ENCODE results near the gene C19orf33.

The C19orf33 gene

DNA sequence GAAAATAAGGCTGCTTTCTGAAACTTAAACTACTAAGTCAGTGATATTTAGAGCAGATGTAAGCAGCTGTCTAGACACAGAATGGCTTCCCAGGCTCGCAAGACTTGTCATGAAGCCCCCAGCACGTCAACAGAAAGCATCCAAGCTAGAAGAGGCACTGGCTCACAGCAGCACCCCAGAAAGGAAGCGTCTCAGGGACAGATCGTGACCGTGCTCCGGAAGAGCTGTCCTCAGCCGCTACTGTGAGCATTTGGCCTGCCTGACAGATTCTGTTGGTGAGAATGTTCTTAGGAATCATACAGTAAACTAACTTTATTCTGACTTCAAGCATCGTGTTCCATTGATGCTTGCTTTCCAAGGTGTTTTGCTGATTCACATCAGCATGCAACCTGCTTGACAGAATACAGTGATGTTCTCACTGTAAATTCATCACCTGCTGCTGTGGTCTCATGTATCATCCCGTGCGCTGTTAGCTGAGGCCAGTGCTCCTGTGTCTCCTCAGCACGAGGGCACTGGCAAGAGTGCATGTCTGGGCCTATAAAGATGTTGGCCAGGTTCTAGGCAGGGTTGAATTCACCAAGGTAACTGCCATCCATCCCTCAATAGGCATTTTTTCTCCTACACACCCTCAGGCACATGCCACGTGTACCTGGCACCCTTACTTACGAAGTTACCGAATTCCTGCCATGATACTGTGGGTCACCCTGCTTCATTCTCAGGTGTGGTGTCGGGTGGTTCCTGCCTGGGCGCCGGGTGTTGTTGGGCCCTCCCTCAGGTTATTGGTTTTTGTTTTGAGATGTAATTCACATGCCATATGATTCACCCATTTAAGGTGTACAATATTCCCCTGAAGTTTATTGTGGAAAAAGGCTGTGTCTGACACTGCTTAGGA is 23.8 kb upstream of the C19orf33 start:
- no peak for DNase-seq

DNA sequence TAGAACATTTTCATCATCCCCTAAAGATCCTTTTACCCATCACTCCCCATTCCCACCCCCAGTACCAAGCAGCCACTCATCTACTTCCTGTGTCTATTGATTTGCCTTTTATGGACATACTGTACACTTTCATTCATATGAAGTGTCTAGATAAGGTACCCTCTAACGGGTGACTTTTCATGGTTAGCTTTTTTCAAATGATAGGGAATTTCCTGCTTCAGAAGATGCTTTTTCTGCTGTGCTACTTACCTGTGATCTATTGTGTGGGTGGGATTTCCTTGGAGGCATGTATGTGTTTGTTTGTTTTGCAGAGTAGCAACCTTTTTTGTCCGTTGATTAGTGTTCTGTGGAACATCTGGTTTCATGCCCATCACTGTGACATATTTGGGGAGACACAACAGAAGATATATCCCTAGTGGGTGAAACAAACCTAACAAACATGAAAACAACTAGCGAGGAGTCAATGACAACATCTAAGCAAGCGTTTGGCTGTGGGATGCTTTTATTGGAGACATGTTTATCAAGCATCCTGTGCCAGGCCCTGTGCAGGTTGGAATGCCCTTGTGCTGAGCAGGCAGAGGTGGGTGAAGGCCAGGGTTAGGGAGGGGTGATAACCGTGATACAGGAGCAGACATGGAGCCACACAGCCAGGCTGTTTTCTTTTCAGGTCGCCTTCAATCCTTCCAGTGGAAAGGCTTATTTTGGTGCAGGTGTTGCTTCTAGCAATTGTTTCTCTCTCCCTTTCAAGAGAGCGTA is 22.1 kb upstream of the C19orf33 start:
- peak; percentile 77 for DNase-seq

DNA sequence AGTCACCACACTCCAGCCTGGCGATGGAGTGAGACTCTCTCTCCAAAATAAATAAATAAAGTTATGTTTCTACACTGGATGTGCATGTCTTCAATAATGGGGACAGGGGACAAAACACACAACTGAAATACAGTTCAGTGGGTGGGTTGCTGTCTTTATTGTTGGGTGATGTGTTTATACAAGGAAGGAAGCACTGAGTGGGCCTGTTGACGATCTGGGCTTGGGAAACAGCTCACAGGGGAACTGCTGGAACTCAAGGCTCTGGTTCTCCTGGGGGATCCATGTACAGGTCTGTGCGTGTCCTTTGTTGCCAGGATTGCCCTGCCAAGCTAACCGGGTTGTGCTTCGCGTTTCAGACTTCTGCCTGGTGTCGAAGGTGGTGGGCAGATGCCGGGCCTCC is 20.8 kb upstream of the C19orf33 start:
- no peak for DNase-seq

DNA sequence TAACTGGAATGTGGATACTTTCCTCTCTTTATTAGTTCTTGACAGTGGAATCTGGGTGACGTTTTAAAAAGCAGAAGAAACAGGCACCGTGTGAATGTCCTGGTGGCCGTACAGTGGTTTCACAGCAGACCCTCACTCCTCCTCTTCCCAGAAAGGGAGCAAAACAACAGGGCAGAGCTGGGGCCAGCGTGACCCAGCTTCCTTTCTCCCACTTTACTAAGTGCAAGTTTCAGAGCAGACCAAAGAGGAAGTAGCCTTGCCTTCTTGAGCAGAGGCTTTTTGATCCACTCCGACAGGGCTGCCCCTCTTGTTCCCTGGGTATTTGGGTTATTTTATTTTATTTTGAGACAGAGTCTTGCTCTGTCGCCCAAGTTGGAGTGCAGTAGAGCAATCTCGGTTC is 19.6 kb upstream of the C19orf33 start:
- peak; percentile 66 for DNase-seq

DNA sequence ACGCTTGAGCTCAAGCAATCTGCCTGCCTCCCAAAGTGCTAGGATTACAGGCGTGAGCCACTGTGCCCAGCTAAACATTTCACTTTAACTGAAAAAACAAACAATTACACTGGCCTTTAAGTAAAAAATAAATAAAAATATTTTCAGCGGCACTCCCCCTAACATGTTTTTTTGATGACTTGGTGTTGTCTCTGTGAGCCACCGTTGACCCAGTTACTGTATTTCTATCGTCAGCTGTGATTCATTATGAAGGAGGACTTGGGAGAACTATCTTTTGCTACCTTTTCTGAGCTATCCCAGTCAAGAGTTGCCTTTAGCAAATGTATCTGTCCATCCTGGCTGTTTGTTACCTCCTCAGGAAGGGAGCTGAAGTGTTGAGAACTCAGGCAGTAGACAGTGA is 18.5 kb upstream of the C19orf33 start:
- DNase-seq, result no peak

DNA sequence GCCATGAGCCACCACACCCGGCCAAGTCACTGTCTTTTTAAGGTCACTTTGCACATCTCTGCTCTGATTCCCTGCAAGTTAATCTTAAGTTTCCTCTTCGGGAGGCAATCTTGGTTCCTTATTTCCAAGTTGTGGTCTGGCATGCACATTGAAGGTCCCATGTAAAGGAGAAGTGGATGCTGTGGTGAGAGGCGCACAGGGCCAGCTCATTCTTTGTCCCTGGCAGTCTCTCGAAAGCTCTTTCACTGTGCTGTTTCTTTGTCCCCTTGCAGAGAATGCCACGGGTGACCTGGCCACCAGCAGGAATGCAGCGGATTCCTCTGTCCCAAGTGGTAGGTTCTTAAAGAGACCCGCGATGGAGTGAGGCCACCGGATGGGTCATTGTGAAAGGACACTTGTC is 16.4 kb upstream of the C19orf33 start:
- peak; percentile 76 for DNase-seq

DNA sequence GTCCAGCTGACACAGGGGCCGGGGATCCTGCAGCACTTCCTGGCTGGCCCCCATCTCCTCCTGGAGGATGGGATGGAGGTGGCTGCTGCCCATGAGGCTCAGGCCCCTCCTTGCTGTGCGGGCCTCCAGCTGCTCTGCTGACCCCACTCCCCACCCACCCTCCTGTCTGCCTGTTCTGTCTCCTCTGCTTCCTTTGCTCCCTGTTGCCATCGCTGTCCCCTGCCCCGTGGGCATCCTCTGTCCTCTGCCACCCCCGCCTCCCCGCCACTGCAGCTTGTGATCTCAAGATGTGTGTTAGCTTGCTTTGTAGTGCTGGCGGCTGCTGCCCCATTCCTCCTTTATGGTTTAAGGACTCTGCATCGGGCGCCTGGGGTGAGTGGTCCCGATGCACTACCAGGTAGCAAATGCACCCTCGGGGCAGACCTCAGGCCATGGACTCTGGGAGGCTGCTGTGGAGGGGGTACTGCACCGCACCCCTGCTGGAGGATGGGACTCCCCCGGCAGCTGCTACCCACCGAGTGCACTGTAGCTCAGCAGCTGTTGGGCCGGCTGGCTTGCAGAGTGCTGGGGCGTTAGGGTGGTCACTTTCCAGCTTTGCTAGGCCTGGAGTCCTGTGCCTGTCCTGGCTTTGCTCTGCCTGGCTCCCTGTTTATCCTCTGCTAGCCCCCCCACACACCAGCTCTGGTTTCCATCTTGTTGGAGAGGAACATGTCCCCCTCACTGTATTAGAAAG is 15.8 kb upstream of the C19orf33 start:
- DNase-seq, result no peak

DNA sequence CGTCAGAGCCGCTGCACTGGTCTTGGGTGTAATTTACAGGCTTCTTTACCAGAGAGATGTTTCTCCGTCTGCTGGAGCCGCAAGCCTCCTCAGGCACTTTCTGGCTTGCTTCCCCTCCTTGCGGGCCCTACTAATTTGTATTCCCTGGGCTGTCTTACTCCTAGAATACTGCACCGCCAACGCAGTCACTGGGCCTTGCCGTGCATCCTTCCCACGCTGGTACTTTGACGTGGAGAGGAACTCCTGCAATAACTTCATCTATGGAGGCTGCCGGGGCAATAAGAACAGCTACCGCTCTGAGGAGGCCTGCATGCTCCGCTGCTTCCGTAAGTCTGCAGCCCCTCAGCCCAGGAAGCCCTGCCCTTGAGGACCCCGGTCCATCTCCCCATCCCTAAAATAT is 14.1 kb upstream of the C19orf33 start:
- DNase-seq, result no peak

DNA sequence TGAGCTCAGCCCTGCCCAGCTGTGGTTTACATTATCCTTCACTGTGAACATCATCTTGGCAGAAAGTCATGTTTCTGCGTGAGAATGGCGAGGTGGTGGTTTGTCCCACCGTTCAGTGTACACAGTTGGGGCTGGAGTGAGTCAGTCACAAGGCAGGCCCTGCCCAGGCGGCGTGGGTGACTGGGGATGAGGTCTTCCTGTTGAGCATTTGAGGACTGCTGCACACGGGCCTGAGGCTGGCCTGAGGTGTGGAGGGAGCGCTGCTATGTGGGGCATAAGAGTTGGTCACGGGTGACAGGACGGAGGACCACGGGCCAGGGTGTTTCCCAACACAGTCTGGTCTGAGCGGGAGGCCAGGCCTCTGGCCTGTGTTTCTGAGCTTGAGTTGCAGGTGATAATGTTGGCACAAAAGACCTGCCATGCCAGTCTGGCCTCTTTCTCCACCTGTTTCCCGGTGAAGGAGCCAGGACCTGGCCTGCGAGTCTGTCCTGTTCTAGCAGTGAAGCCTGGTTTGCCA is 13.4 kb upstream of the C19orf33 start:
- DNase-seq, result peak; percentile 74

DNA sequence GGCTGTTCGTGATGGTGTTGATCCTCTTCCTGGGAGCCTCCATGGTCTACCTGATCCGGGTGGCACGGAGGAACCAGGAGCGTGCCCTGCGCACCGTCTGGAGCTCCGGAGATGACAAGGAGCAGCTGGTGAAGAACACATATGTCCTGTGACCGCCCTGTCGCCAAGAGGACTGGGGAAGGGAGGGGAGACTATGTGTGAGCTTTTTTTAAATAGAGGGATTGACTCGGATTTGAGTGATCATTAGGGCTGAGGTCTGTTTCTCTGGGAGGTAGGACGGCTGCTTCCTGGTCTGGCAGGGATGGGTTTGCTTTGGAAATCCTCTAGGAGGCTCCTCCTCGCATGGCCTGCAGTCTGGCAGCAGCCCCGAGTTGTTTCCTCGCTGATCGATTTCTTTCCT is 12.2 kb upstream of the C19orf33 start:
- DNase-seq, result no peak

DNA sequence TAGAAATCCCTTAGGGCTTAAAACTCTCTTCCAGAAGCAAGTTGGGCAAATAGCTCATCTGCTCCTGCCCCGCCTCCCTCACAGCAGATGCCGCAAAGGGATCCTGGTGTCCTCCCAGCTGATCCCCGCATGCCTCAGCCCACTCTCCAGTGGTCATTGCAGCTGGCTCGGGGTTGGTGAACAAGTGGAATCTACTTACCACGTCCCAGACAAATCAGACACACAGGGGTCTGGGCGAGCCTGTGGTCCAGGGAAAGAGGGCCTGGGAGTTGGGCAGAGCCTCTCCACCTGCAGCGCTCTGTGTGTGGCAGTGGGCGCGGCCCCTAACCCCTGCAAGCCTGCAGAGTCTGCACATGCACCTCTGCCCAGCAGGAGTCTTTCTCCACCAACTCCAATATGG is 10.8 kb upstream of the C19orf33 start:
- DNase-seq, result no peak

DNA sequence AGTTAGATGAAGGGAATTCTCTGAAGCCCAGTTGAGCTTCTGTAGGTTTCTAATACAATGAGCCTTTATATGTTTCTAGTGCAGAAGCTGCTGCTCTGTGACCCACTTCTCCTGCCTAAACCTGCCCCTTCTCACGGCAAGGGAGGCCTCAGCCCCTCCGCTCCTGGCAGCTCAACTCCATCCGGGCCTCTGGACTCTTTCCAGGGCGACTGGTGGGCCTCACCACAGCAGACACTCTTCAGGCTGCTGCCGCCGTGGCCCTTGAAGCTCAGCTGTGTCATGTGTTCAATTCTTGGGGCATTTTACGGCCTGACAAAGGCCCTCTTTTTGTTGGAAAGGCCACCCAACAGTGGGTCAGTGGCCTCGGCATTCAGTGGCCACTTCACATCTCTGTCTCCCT is 10.0 kb upstream of the C19orf33 start:
- DNase-seq, result no peak

DNA sequence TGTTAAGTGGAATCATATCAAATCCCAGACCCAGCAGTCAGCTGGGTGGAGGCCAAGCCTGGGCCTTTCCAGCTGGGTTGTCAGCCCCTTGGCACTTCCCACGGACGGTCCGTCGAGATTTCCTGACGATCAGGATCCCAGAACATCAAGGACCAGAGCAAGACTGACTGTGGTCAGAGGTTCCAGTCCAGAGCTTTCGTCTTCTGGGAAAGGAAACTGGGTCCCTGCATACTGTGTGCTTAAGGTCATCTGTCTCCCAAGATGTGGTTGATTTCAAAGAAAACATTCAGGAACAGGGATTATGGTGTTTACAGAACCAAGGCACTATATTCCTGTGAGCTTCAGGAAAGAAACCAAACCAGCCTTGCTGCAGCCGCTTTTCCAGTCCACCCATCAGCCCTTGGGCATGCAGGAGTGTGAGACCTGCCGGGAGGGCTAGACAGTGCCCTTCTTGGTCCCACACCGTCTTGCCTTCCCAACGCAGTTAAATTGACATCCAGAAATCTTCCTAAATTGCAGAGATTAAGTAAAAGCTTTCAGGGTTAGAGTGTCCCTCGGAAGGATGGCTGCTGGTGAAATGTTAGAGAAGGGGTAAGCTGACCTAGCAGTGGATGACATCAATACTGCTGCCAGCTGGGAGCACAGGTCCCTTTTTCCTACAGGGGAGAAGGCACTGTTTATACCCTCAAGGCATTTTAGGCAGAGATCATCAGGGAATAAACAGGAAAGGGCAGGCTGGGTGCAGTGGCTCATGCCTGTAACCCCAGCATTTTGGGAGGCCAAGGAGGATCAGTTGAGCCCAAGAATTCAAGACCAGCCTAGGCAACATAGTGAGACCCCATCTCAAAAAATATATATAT is 5.0 kb upstream of the C19orf33 start:
- DNase-seq, result no peak

DNA sequence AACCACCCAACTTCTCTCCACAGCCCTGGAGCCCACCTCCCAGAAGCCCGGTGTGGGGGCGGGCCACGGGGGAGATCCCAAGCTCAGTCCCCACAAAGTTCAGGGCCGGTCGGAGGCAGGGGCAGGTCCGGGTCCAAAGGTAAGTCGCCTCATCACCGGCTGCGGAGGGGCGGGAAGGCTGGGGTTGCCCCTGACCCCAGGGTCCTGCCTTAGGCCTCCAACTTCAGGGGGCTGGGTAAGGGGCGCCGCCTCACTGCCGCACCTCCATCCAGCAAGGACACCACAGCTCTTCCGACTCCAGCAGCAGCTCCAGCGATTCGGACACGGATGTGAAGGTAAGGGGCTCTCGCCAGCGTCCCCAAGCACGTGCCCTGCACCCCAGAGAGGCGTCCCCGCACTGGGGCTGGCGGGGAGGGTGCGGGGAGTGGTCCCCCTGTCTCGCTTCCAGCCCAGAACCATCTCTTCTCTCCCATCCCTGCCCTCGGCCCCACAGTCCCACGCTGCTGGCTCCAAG is 358 bp downstream of the C19orf33 start:
- no peak for DNase-seq

DNA sequence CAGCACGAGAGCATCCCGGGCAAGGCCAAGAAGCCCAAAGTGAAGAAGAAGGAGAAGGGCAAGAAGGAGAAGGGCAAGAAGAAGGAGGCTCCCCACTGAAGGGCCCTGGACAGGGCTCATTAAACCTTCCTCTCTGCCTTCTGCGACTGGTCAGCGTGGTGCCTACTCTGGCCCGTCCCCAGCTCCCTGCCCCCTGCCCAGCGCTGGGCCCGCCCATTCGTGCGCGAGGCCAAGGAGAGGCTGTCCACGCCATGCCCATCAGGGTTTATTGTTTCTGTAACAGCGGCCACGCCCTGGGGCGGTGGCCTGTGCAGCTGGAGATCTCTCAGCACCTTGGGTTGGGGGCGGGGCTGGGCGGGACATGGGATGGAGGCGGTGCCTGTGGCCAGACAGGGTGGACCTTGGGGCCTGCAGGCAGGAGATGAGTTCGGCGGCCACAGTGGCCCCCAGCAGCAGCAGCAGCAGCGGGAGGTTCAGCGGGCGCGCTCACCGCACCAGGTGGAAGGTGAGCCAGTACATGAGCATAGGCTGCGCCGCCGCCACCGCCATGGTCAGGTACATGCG is 897 bp downstream of the C19orf33 start:
- peak; percentile 81 for DNase-seq

DNA sequence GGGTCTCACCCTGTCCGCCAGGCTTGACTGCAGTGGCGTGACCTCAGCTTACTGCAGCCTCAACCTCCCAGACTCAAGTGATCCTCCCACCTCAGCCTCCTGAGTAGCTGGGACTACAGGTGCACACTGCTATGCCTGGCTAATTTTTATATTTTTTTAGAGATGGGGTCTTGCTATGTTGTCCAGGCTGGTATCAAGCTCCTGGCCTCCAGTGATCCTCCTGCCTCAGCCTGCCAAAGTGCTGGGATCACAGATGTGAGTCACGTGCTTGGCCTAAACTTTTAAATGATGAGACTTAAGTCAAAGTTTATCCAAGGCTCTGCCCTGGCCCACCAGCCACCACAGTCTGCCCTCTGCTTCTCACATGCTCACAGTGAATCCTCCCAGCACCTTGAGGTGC is 2.2 kb downstream of the C19orf33 start:
- DNase-seq, result no peak

DNA sequence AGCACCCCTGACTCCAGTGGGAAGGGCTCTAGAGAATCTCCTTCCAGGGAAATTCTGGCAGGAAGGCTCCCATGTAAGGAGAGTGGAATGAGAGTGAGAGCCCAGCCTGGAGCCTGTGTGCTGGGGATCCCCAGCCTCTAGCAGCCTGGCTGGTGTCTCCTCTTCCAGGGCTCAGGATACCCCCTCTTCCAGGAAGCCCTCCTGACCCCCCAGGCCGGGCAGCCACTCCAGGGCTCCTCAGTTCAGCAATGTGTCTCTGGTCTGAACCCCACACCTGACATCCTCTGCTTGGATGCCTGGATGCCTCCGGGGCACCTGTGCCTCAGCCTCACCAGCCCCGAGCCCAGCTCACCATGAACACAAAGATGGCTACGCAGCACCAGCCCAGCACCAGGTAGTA is 3.0 kb downstream of the C19orf33 start:
- no peak for DNase-seq

DNA sequence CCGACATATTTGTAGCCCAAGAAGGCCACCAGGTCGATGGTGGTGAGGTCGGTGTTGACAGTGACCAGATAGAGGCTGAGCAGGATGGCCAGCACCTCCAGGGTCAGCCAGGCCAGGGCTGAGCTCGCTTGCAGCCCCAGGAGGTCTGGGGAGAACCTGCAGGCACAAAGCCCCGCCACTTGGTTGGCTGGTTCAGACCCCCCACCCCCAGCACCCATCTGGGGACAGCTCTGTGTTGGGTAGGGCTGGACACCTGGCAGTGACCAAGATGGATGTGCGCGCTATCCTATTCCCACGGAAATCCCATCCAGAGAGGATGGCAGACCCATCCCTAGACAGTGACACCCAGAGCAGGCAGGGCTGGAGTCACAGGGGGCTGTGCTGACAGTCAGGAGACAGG is 3.5 kb downstream of the C19orf33 start:
- no peak for DNase-seq

DNA sequence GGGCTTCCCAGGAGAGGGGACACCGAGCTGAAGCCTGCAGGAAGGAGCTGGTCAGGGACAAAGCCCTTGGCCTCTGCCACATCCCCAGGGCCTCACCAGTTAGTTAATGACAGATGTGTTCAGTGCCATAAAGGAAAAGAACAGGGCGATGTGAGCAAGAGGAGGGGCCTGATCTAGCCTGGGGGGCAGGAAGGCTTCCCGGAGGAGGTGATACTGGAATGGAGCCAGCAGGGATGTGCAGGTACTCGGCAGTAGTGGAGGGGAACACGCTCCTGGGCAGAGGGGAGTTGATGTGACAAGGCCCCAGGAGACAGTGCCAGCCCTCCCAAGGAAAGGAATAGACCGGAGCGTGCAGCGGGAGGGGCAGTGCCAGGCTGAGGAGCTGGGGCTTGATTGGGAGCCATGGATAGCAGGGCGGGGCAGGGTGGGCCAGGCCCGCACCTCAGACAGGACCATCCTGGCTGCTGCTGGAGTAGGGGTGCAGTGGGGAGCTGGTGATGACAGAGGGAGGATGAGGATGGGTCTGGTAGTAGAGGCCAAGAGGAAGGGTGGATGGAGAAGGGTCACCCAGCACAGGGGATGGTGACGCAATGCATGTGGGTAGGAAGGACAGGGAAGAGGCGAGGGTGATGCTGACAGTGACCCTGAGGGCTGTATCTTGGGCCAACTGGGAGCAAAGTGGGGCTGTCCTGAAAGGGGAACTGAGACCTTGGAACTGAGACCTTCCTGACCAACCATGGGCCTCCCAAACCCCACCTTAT is 4.1 kb downstream of the C19orf33 start:
- no peak for DNase-seq

DNA sequence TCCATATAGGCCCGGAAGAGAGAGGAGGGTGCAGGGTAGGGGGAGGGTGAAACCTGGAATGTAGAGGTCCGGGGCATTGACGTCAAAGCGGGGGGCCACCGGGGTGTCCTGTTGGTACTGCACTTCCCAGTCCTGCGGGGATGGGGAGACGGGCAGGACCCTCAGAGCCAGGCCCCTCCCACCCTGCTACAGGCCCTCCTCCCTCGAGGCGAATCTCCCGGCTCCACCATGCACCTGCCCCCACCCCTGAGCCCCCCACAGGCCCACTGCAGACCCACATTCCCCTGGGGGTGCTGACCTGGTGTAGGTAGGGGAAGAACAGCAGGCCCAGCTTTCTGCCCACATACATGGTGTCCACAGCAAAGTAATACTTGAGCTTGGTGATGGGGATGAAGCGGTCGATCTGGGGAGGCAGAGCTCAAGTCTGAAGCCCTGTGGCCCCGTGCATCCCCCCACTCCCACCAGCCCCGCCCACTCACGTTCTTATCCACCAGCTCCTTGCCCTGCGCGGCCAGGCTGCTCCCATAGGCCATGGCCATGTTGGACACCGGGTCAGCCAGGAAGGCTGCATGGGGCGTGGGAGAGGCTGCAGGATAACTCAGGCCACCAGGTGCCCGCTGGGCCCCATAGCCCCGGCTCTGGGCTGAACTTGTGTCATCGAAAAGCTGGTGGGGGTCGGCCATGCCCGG is 5.0 kb downstream of the C19orf33 start:
- DNase-seq, result no peak
